PC-3 (cell line): Measurements from ENCODE around the gene GABRG2. TPM values are rescaled to one million over a fixed set of nuclear protein-coding genes. Genes with fewer than 3 reads are reported as not detected.

ENCODE experiments used
- ATAC-seq: fragments of 200-7000 bp; cut with Tn5 transposase; 2 replicates; pipeline ENCODE4 v1.9.1; 2020; ENCODE audit warnings: mild to moderate bottlenecking, moderate library complexity
- BruUV-seq: library from RNA; stranded (reverse); fragments of 400-500 nt; replicated peaks from 2 replicates; lab custom pipeline; 2021; lab: Mats Ljungman, UMichigan
- CTCF ChIA-PET: fragments of 300-600 bp; sonication (Branson Sonifier 250); formaldehyde crosslinking; loops from one replicate; lab custom pipeline; 2022; ENCODE audit warnings: antibody characterized with exemption; lab: Charles Lee
- POLR2A ChIA-PET: fragments of 300-600 bp; sonication (Branson Sonifier 250); formaldehyde crosslinking; loops from one replicate; lab custom pipeline; 2022; ENCODE audit warnings: antibody characterized with exemption; ENCODE audit not compliant: unreplicated experiment; lab: Charles Lee
- DNase-seq: peaks from one replicate; pipeline ENCODE4 v3.0.0-alpha.2; 2015
- H2AFZ ChIP-seq: fragments of 300-600 bp; sonication (generic); 2 replicates; pipeline ENCODE4 v1.6.0; 2016; ENCODE audit warnings: antibody characterized with exemption, low read length
- H3F3A ChIP-seq: fragments of 300-600 bp; sonication (generic); one replicate; pipeline ENCODE4 v1.6.0; 2017; ENCODE audit warnings: antibody characterized with exemption, low read length, control low read depth, mild to moderate bottlenecking; ENCODE audit not compliant: unreplicated experiment
- H3K27ac ChIP-seq: fragments of 300-600 bp; sonication (generic); 2 replicates; pipeline ENCODE4 v1.5.1; 2016; ENCODE audit warnings: mild to moderate bottlenecking, low read length
- H3K27me3 ChIP-seq: fragments of 300-600 bp; sonication (generic); 2 replicates; pipeline ENCODE4 v1.6.1; 2016; ENCODE audit warnings: low read length, mixed read lengths
- H3K36me3 ChIP-seq: fragments of 300-600 bp; sonication (generic); 2 replicates; pipeline ENCODE4 v1.6.1; 2016; ENCODE audit warnings: low read depth, mixed run types, low read length, mixed read lengths
- H3K4me1 ChIP-seq: fragments of 300-600 bp; sonication (generic); 2 replicates; pipeline ENCODE4 v1.5.1; 2016; ENCODE audit warnings: low read length; ENCODE audit not compliant: insufficient read depth
- H3K4me2 ChIP-seq: fragments of 300-600 bp; sonication (generic); 2 replicates; pipeline ENCODE4 v1.6.0; 2016; ENCODE audit warnings: low read length
- H3K4me3 ChIP-seq: fragments of 300-600 bp; sonication (generic); 2 replicates; pipeline ENCODE4 v1.5.1; 2016; ENCODE audit warnings: mild to moderate bottlenecking, low read length, mixed read lengths
- H3K79me2 ChIP-seq: fragments of 300-600 bp; sonication (generic); 2 replicates; pipeline ENCODE4 v1.6.1; 2017; ENCODE audit warnings: low read length, mixed read lengths
- H3K9ac ChIP-seq: fragments of 300-600 bp; sonication (generic); 2 replicates; pipeline ENCODE4 v1.6.0; 2016; ENCODE audit warnings: mild to moderate bottlenecking, low read length
- H3K9me2 ChIP-seq: fragments of 300-600 bp; sonication (generic); replicated peaks from 2 replicates; pipeline ENCODE4 v1.6.1; 2016; ENCODE audit warnings: mixed run types, low read length, mixed read lengths
- H3K9me3 ChIP-seq: fragments of 300-600 bp; sonication (generic); 2 replicates; pipeline ENCODE4 v1.6.1; 2016; ENCODE audit warnings: low read length, mixed read lengths
- H4K20me1 ChIP-seq: fragments of 300-600 bp; sonication (generic); 2 replicates; pipeline ENCODE4 v1.6.1; 2016; ENCODE audit warnings: low read length, mixed read lengths
- EZH2 ChIP-seq: fragments of 300-600 bp; sonication (generic); IDR thresholded peaks from one replicate; pipeline ENCODE4 v1.6.1; 2017; ENCODE audit warnings: antibody characterized with exemption, mild to moderate bottlenecking, low read length; ENCODE audit not compliant: unreplicated experiment
- EZH2phosphoT487 ChIP-seq: fragments of 300-600 bp; sonication (generic); IDR thresholded peaks from 2 replicates; pipeline ENCODE4 v1.6.1; 2018; ENCODE audit warnings: mild to moderate bottlenecking, antibody characterized with exemption, low read length, borderline replicate concordance
- intact Hi-C: fragments of 100-400 bp; cut with micrococcal nuclease; formaldehyde crosslinking; loops from 2 replicates; pipeline ENCODE4 v1.9.0; 2023
- total RNA-seq: library from RNA; depleted of rRNA; stranded (reverse); fragments of >200 nt; gene quantifications from 2 replicates; pipeline ENCODE4 v1.2.3, GENCODE V29; 2014
- TF ChIP-seq, protein P1 (sequence below): fragments of 300-600 bp; sonication (generic); conservative IDR thresholded peaks from 2 replicates; pipeline ENCODE4 v1.5.1; 2017; ENCODE audit warnings: antibody characterized with exemption, low read depth, mild to moderate bottlenecking, low read length

GABRG2 gene
- total RNA-seq, 1 experiment from 2014 or later = not detected

DNA sequence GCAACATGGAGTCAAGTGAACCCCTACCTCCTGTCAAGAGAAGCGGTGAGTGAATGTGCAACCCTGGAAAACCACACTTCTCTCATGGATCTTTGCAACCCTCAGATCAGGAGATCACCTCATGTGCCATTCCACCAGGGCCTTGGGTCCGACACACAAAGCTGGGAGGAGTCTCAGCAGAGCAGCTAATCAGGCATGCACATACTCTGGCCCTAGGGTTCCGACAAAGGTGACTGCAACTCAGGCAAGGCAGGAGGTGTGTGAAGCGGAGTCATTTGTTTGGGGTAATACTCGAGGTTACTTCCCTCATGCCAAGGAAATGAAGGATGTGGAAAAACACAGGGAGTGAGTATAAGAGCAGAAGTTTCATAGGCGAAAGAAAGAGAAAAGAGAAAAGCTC is 96.1 kb downstream of the GABRG2 start:
- Histone ChIP-seq H3K27me3 (no peaks in the 10 kb centered on the region), H3K27ac (no peak overlapping the region), H3K9me2 (no peaks in the 10 kb centered on the region), H4K20me1 (no peaks in the 10 kb centered on the region), H3K4me2 (no peak overlapping the region), H3K36me3 (no peaks in the 10 kb centered on the region), H3F3A (no peaks in the 10 kb centered on the region), H3K4me3 (no peak overlapping the region), H3K9ac (no peak overlapping the region), H2AFZ (no peak overlapping the region), H3K79me2 (no peaks in the 10 kb centered on the region), H3K9me3 (peaks cover 15% of the 10 kb centered on the region), H3K4me1 (no peaks in the 10 kb centered on the region)
- CTCF ChIA-PET = no interaction called here
- BruUV-seq = no TSS peak
- ATAC-seq = no peak
- POLR2A ChIA-PET = no interaction called here
- no peak for DNase-seq
- TF ChIP-seq EZH2phosphoT487 (no peak), EZH2 (no peak)
- TF ChIP-seq, protein P1, sequence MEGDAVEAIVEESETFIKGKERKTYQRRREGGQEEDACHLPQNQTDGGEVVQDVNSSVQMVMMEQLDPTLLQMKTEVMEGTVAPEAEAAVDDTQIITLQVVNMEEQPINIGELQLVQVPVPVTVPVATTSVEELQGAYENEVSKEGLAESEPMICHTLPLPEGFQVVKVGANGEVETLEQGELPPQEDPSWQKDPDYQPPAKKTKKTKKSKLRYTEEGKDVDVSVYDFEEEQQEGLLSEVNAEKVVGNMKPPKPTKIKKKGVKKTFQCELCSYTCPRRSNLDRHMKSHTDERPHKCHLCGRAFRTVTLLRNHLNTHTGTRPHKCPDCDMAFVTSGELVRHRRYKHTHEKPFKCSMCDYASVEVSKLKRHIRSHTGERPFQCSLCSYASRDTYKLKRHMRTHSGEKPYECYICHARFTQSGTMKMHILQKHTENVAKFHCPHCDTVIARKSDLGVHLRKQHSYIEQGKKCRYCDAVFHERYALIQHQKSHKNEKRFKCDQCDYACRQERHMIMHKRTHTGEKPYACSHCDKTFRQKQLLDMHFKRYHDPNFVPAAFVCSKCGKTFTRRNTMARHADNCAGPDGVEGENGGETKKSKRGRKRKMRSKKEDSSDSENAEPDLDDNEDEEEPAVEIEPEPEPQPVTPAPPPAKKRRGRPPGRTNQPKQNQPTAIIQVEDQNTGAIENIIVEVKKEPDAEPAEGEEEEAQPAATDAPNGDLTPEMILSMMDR = no peak
- intact Hi-C loops = no loop called here

DNA sequence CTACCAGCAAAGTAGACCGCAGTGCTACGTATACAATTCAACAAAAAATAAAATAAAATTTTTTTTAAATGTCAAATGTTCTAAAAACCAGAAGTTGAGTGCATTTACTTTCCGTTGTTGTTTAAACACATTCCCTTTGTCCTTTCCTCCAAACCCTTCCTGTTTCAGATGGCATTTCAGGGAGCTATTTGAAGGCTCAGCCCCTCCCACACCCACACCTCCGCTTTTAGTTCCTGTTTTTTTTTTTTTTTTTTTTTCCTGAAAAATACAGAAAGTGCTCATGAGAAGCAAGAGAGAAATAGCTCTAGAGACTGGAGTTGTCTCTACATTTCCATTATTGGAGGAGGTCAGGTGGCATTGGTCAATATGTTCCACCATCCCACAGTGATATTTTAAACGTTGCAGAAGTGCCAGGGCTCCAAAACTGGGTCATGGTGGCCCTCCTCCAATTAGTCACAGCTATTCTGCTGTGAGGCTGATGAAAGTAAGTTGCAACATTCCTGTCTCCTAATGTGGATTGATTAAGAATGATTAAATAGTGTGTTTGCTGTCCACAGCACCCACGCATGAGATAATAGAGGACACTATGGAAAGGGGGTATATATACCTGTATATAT is 106.9 kb downstream of the GABRG2 start:
- no peaks in the 10 kb centered on the region for H3F3A ChIP-seq
- intact Hi-C loops = no loop called here
- no peak overlapping the region for H3K9ac ChIP-seq
- POLR2A ChIA-PET = no interaction called here
- H3K79me2 ChIP-seq = no peaks in the 10 kb centered on the region
- DNase-seq (no peak), ATAC-seq (no peak)
- no peaks in the 10 kb centered on the region for H3K36me3 ChIP-seq
- no peaks in the 10 kb centered on the region for H3K4me1 ChIP-seq
- CTCF ChIA-PET = no interaction called here
- TF ChIP-seq EZH2 (no peak), EZH2phosphoT487 (no peak)
- TF ChIP-seq, protein P1 = no peak
- no TSS peak for BruUV-seq
- 0 out of 2 replicates have a peak, but pooled peaks cover 2% of the 10 kb centered on the region for H3K9me3 ChIP-seq
- H3K27ac ChIP-seq = no peak overlapping the region
- no peaks in the 10 kb centered on the region for H4K20me1 ChIP-seq
- no peaks in the 10 kb centered on the region for H3K27me3 ChIP-seq
- no peak overlapping the region for H2AFZ ChIP-seq
- no peak overlapping the region for H3K4me2 ChIP-seq
- no peak overlapping the region for H3K4me3 ChIP-seq
- H3K9me2 ChIP-seq = no peaks in the 10 kb centered on the region

DNA sequence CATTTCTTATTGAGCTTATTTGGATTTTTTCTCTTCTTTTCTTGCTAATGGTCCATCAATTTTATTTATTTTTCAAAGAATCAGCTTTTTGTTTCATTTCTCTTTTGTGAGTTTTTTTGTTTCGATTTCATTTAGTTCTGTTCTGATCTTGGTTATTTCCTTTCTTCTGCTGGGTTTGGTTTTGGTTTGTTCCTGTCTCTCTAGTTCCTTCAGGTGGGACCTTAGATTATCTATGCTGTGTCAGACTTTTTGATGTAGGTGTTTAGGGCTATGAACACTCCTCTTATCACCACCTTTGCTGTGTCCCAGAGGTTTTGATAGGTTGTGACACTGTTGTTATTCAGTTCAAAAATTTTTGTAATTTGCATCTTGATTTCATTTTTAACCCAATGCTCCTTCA is 119.8 kb downstream of the GABRG2 start:
- no peak overlapping the region for H3K9ac ChIP-seq
- H4K20me1 ChIP-seq = no peaks in the 10 kb centered on the region
- no peaks in the 10 kb centered on the region for H3K27me3 ChIP-seq
- no peak for ATAC-seq
- POLR2A ChIA-PET = no interaction called here
- no peak overlapping the region for H3K27ac ChIP-seq
- no peaks in the 10 kb centered on the region for H3F3A ChIP-seq
- DNase-seq = no peak
- no peak overlapping the region for H3K4me3 ChIP-seq
- H3K36me3 ChIP-seq = no peaks in the 10 kb centered on the region
- no peaks in the 10 kb centered on the region for H3K4me1 ChIP-seq
- CTCF ChIA-PET = no interaction called here
- no peaks in the 10 kb centered on the region for H3K79me2 ChIP-seq
- no peak for TF ChIP-seq EZH2phosphoT487
- TF ChIP-seq, protein P1 = no peak
- TF ChIP-seq EZH2 = no peak
- peaks cover 9% of the 10 kb centered on the region; the same call in 1 of the 2 replicates for H3K9me3 ChIP-seq
- H2AFZ ChIP-seq = no peak overlapping the region
- H3K9me2 ChIP-seq = no peaks in the 10 kb centered on the region
- no peak overlapping the region for H3K4me2 ChIP-seq
- no TSS peak for BruUV-seq
- intact Hi-C loops = no loop called here
